Choroid plexus epithelial cell (primary cell): Measurements from ENCODE around the gene GABRG3.

ENCODE experiments used
- DNase-seq: peaks from one replicate; pipeline ENCODE4 v3.0.0-alpha.2; 2010; ENCODE audit warnings: low read depth
- H3K4me3 ChIP-seq: 2 replicates; pipeline ENCODE4 v1.5.1; 2011; ENCODE audit warnings: low read depth, mild to moderate bottlenecking, control low read depth, low read length, moderate library complexity
- CTCF ChIP-seq: conservative IDR thresholded peaks from 2 replicates; pipeline ENCODE4 v1.5.1; 2011; ENCODE audit warnings: low read depth, mild to moderate bottlenecking, control low read depth, inconsistent platforms, low read length, moderate library complexity

Gene GABRG3

GRCh38 chr15:27025481-27025966, 54.5 kb downstream of the GABRG3 start:
- TF ChIP-seq CTCF: no peak
- DNase-seq: no peak
- no peak overlapping the region for H3K4me3 ChIP-seq

DNA sequence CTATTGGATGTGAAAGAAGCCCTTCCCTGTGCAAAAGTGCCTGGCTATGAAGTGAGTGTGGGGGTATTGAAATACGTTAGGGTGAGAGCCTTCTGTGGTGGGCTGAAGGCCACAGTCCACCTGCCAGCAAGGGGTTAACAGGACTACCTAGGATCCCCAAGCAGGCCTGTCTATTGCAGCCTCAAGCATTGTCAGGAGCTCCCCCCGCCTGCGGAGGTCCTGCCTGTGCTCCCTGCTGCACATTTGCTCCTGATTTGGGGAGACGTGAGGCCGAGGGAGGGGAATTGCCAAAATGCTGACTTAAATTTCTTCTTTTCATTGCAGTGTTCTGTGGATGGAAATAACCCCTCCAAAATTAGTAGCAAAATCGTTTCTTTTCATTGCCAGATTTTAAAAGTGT, 56.2 kb downstream of the GABRG3 start:
- no peak overlapping the region for H3K4me3 ChIP-seq
- no peak for DNase-seq
- no peak for TF ChIP-seq CTCF

DNA sequence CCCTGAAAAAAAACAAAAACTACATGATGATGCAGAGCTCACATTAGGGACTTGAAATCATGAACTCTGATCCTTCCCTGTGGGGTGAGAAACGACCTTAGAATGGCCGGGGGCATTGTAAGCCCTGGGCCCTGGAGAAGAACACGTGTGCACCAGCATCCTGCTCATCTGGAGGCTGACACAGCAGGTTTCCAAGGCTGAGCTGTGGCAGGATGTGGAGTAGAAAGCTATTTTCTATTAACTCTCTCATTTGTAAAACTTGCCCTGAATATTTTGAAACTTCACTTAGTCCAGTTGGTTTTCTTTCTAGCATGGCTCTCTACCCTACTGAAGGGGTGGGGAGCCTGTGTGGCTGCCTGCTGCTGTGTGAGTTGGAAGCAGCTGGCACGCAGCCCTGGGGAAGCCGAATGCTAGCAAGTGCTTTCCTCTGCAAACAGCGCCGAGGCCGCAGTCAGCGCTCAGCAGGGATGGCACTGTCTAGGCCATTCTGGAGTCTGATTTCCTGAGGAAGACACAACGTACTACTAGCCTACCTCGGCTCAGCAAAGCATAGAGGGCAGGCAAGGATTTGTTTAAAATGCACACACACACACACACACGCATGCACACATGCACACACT, 58.0 kb downstream of the GABRG3 start:
- DNase-seq: no peak
- TF ChIP-seq CTCF: no peak
- no peak overlapping the region for H3K4me3 ChIP-seq

- no peak for TF ChIP-seq CTCF
- H3K4me3 ChIP-seq: no peak overlapping the region
- DNase-seq: no peak
Observed at GRCh38 chr15:27036210-27036609, 65.2 kb downstream of the GABRG3 start.

DNA sequence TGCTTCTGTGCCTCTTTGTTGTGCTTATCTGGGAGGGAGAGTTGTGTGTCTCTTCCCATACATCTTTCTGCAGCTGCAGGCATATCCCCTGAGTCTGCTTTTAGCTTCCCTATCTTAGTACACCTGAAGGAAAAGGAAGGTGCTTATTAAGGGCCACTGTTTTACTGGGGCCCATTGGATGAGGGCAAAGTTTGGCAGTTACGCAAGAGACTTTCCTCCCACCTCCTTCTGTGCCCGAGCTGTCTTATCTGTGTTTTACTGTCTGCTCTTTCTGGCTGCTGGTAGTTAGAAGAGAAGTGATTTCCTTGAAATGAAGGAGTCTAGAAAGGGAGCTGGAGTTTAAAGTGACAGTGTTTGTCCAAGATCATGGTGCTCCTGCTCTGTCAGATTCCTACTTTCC, 66.5 kb downstream of the GABRG3 start:
- TF ChIP-seq CTCF: no peak
- no peak overlapping the region for H3K4me3 ChIP-seq
- DNase-seq: no peak

GRCh38 chr15:27039152-27039551, 68.2 kb downstream of the GABRG3 start:
- no peak for DNase-seq
- no peak overlapping the region for H3K4me3 ChIP-seq
- no peak for TF ChIP-seq CTCF

GRCh38 chr15:27042230-27042629, 71.2 kb downstream of the GABRG3 start:
- no peak for DNase-seq
- no peak for TF ChIP-seq CTCF
- no peak overlapping the region for H3K4me3 ChIP-seq
